ENCODE data around the gene HCRT. TPM values are rescaled to one million over a fixed set of nuclear protein-coding genes. Genes with fewer than 3 reads are reported as not detected.
A peak's percentile ranks its signal among the peaks of the same experiment; 100 is the strongest.

Gene HCRT
- total RNA-seq, 1 experiment from 2014 or later, result 1.0 TPM

DNA sequence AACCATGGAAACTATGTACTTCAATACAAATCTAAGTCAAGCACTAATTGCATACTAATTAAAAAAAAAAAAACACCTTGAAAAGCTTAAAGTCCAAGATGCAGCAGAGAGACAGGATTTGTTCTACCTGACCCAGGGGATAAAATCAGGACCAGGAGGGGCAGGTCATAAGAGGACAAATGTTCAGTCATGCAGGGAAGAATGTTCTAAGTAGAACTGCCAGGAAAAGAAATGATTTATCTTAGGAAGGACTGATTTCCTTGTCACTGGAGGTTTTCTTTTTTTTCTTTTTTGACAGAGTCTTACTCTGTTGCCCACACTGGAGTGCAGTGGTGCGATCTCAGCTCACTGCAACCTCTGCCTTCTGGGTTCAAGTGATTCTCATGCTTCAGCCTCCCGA lies 18.1 kb upstream of the HCRT start:
- Histone ChIP-seq H3K27ac (no peak overlapping the region), H3K4me1 (no peaks in the 10 kb centered on the region), H3K36me3 (peaks cover 5% of the 10 kb centered on the region; the same call in 1 of the 2 replicates), H3K27me3 (no peaks in the 10 kb centered on the region), H3K4me3 (no peak overlapping the region), H3K9me3 (replicated peaks) (no peaks in the 10 kb centered on the region)
- DNase-seq, result no peak

DNA sequence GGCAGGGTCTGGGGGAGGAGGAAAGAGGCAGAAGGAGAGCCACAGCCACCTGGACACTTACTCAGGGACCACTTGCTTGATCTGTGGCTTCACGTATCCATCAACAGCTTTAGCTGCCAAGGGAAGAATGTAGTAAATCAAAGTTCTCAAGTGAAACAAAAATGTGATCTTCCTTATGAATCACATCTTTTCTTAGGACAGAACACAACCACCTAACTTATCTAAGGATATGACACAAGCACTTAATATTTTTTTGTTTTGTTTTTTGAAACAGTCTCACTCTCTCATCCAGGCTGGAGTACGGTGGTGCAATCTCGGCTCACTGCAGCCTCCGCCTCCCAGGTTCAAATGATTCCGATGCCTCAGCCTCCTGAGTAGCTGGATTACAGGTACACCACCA lies 17.4 kb upstream of the HCRT start:
- Histone ChIP-seq H3K4me1 (no peaks in the 10 kb centered on the region), H3K36me3 (peaks cover 5% of the 10 kb centered on the region; the same call in 1 of the 2 replicates), H3K27ac (no peak overlapping the region), H3K27me3 (no peaks in the 10 kb centered on the region), H3K9me3 (replicated peaks) (no peaks in the 10 kb centered on the region), H3K4me3 (no peak overlapping the region)
- no peak for DNase-seq

DNA sequence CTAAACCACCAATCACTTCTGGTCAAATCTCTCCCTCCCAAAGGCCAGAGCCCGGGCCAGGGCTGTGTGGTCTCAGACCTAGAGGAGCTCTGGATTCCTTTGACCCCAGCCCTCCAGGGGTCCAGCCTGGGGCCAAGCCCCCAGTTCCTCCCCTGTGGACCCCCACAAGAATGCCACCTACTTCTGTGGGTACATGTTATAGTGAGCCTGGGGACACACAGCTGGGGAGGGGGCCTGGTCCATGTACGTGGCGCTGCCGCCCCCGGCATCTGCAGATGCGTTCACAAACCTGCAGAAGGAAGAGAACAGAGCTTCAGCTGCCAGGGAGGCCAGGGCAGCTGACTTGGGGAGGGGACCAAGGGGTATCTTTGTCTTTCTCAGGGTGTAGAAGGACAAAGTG lies 16.9 kb upstream of the HCRT start:
- H3K27ac ChIP-seq, result no peak overlapping the region
- no peaks in the 10 kb centered on the region for H3K27me3 ChIP-seq
- H3K4me1 ChIP-seq, result no peaks in the 10 kb centered on the region
- H3K36me3 ChIP-seq, result peaks cover 1% of the 10 kb centered on the region; the same call in 1 of the 2 replicates
- DNase-seq, result no peak
- H3K9me3 ChIP-seq (replicated peaks), result no peaks in the 10 kb centered on the region
- H3K4me3 ChIP-seq, result no peak overlapping the region

DNA sequence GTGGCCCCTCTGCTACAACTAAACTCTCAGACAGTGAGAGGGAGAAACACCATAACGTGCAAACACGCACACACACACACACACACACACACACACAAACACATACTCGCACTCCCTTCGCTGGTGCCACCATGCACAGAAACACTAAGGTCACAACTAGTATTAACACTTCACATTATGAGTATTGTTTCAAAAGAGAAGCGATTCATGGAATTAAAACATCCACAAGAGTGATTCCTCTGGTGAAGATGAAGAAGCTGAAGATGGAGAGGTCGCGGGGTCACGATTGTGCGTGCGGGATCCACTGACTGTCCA lies 16.2 kb upstream of the HCRT start:
- H3K4me1 ChIP-seq, result no peaks in the 10 kb centered on the region
- no peak overlapping the region for H3K4me3 ChIP-seq
- H3K36me3 ChIP-seq, result no peaks in the 10 kb centered on the region
- no peaks in the 10 kb centered on the region for H3K27me3 ChIP-seq
- no peak for DNase-seq
- H3K9me3 ChIP-seq (replicated peaks), result no peaks in the 10 kb centered on the region
- H3K27ac ChIP-seq, result no peak overlapping the region

DNA sequence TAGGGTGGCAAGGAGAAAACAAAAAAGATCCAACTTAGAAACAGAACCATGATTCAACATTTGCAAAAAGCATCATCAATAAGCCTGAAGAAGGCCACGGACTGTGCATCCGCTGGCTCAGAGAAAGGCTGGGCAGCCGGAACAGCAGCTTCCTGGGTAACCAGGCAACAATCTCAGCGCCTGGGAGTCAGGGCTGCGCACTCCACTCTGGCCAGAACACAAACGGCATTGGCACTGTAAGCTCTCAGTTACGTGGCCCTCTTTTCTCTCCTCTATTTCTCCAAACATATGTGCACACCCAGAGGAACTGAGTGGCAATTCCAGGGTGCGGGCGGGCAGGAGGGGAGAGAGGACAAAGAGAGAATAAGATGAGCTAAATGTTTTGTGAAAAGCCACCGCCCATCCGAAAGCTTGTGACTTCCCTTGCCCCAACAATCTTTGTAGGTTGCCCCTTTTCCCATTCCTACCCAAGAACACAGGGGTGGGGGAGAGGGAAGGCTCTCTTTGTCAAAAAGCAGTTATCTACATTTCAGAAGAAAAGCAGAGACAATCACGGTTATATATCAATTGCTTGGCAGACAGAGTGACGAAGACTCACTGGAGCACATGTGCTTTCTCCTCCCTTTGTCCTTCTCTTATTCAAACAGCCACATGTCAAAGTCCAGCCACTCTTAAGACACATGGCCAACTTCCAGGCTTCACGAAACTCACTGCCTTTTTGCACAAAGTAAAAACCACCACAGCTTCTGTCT lies 15.6 kb upstream of the HCRT start:
- H3K36me3 ChIP-seq, result no peaks in the 10 kb centered on the region
- H3K27me3 ChIP-seq, result no peaks in the 10 kb centered on the region
- no peak overlapping the region for H3K27ac ChIP-seq
- no peak for DNase-seq
- H3K9me3 ChIP-seq (replicated peaks), result no peaks in the 10 kb centered on the region
- no peak overlapping the region for H3K4me3 ChIP-seq
- no peaks in the 10 kb centered on the region for H3K4me1 ChIP-seq

DNA sequence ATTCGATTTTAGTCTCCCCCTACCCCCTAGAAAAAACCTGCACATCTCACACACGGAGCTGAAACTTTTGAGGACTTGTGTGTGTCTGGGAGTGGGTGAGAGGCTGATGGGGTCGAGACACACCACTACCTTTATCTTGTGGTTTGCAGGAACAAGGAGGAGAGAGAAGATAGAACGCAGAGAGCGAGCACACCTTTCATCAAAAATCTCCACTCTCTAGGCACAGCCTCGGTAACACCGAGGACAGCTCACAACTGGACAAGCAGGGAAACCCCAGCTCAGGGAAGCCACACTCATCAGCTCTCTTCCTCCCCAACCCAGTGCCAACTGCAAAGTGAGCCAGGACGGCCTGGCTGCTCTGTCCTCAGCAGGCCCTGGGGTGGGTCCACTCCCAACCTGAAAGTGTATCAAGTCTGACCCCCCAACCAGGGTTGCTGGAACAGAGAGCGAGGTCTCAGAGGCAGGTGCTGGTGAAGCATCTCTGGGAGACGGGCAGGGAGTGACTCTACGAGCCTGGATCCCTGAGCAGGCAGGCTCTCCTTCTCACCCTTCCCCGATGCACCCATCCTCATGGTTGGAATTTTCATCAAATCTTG lies 14.3 kb upstream of the HCRT start:
- H3K9me3 ChIP-seq (replicated peaks), result no peaks in the 10 kb centered on the region
- no peak overlapping the region for H3K4me3 ChIP-seq
- H3K36me3 ChIP-seq, result no peaks in the 10 kb centered on the region
- no peak overlapping the region for H3K27ac ChIP-seq
- peaks cover 5% of the 10 kb centered on the region for H3K4me1 ChIP-seq
- no peak for DNase-seq
- H3K27me3 ChIP-seq, result no peaks in the 10 kb centered on the region

DNA sequence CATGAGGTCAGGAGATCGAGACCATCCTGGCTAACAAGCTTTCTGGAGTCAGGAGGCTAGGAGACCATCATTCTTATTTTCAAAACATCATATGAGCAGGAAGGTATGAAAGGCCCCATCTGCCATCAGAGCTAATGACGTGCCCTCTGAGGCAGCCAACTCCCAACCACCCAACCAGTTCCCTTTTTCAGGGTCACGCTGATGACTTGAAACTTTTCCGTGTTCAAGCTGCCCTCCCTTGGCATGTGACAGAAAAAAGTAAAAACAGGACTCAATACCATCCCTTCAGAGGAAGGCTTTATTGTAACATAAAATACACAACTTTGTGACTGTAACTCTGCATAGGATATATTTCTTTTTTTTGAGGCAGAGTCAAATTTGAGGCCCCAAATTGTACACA lies 13.6 kb upstream of the HCRT start:
- Histone ChIP-seq H3K27ac (no peak overlapping the region), H3K36me3 (no peaks in the 10 kb centered on the region), H3K4me3 (no peak overlapping the region), H3K27me3 (no peaks in the 10 kb centered on the region), H3K9me3 (replicated peaks) (no peaks in the 10 kb centered on the region), H3K4me1 (peaks cover 5% of the 10 kb centered on the region)
- no peak for DNase-seq

DNA sequence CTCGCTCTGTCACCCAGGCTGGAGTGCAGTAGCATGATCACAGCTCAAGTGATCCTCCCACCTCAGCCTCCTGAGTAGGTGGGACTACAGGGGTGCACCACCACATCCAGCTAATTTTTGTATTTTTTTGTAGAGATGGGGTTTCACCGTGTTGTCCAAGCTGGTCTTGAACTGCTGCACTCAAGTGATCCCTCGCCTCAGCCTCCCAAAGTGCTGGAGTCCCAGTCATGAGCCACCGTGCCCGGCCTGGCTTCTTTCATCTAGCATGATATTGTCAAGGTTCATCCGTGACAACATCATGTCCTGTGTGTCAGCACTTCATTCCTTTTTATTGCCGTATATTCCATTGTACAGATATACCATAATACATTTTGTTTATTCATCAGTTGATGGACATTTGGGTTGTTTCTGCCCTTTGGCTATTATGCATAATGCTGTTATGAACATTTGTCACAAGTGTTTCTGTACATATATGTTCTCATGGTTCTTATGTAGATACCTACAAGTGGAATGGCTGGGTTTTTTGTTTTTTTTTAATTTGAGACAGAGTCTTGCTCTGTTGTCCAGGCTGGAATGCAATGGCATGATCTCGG lies 12.4 kb upstream of the HCRT start:
- Histone ChIP-seq H3K4me3 (no peak overlapping the region), H3K36me3 (no peaks in the 10 kb centered on the region), H3K27ac (no peak overlapping the region), H3K4me1 (peaks cover 5% of the 10 kb centered on the region), H3K9me3 (replicated peaks) (no peaks in the 10 kb centered on the region), H3K27me3 (no peaks in the 10 kb centered on the region)
- no peak for DNase-seq

DNA sequence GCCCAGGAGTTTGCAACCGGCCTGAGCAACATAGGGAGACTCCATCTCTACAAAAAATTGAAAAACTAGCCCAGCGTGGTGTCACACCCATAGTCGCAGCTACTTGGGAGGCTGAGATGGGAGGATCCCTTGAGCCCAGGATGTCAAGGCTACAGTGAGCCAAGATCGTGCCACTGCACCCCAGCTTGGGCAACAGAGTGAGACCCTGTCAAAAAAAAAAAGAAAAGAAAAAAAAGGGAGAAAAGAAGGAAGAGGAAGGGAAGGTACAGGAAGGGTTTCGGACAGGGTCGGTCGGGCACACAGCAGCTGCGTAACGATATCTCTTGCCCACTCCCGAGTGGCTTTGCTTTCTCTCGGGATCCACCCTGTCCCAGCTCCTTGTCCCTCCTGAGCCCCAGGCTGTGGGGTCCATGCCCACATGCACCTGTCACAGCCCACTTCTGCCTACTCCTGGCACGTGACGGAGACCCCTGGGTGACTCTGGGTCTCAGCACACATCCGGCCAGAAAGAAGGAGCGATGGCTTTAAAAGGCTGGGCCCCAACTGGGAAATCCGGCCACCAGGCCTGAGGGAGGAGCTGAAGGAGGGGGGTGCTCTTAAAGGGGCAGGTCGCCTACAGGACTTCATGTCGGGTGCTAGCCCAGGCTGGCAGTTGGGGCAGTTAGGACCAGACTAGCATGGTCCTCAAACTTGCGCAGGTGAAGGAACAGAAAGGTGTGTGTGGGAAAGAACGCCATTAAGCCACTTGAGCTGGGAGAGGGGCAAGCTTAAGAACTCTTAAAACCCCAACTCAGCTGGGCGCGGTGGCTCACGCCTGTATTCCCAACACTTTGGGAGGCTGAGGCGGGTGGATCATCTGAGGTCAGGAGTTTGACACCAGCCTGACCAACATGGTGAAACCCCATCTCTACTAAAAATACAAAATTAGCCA lies 9.0 kb upstream of the HCRT start, which contains the start of gene GHDC:
Gene GHDC (minus strand): TSS at position 526 of the 931 bp plus-strand sequence. CDS start 913 bp downstream, outside the sequence.
- Histone ChIP-seq H3K9me3 (replicated peaks) (no peaks in the 10 kb centered on the region), H3K36me3 (no peaks in the 10 kb centered on the region), H3K4me1 (peaks cover 5% of the 10 kb centered on the region), H3K27ac (peak within 1 kb of the TSS; percentile 34), H3K27me3 (no peaks in the 10 kb centered on the region), H3K4me3 (peak within 1 kb of the TSS; percentile 72)
- peak; percentile 84 to 91 for DNase-seq

DNA sequence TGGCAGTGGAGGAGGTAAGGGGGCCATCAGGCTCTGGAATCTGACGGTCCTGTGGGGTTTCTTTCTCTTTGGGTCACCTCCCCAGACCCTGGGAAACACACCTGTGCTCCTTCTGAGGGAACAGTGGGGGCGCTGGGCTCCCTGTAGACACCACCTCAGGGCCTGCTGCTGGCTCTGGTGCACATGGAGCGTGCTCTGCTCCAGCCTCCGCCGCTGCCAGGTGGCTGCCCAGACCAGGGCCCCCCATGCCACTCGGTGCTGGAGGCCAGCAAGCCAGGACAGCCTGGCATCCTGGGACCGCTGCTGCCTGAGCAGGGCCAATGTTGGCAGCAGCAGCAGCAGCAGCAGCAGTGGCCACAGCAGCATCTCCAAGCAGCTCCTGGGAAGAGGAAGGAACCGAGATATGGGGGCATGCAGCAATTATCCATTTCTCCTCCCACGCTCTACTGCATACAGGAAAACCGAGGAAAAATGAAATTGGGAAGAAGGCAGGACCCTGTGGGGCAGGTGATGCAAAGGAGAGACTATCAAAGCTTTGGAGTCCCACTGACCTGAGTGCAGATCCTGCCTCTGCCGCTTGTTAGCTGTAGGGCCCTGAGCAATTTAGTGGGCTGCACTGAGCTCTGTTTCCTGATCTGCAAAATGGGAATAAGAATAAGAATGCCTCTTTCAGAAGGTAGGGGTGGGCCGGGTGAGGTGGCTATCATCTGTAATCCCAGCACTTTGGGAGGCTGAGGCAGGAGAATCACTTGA lies 8.1 kb upstream of the HCRT start:
- H3K4me1 ChIP-seq, result peaks cover 5% of the 10 kb centered on the region
- no peaks in the 10 kb centered on the region for H3K9me3 ChIP-seq (replicated peaks)
- H3K27ac ChIP-seq, result no peak overlapping the region
- peak overlapping the region; percentile 72 for H3K4me3 ChIP-seq
- H3K36me3 ChIP-seq, result no peaks in the 10 kb centered on the region
- no peaks in the 10 kb centered on the region for H3K27me3 ChIP-seq
- DNase-seq, result no peak

DNA sequence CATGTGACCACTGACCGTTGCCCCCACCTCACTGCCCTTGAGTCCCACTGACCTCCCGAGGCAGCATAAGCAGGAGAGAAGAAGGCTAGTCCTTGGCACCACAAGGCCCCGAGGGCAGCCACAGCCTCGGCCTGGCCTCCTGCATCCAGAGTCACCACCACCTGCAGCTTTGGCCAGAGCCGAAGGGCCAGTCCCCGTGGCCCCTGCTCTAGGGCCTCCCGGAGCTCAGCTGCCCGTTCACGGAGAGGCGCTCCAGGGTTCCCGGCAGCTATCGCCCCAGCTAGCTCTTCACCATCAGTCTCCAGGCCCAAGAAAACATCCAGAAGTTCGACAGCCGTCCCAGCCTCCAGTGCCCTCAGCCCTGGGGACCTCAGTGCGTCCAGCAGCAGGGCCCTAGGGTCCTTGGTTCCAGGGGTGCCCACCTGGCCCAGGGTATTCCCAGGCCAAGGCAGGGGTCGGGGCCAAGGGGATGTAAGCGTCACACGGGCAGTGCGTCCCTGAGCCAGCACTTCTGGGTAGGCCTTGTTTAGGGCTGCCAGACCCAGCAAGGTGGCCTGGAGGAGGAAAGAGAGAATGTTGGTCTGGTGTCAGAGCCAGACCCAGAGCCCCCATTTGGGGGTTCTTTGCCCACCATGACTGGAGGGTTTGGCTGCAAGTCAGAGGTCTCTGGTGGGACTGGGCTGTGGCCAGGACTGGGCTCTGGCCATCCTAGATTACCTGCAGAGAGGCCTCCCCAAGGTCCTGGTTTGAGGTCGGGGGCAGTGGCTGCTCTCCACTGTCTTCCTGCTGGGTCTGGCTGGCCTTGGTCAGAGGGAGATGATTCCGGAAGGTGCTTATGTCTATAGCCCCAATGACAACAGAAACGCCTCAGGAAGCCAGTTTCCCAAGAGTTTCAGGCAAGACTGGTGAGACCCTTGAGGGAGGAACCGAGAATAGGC lies 7.2 kb upstream of the HCRT start:
- Histone ChIP-seq H3K4me3 (no peak overlapping the region), H3K27me3 (no peaks in the 10 kb centered on the region), H3K27ac (no peak overlapping the region), H3K36me3 (no peaks in the 10 kb centered on the region), H3K9me3 (replicated peaks) (no peaks in the 10 kb centered on the region), H3K4me1 (peaks cover 5% of the 10 kb centered on the region)
- DNase-seq, result no peak

DNA sequence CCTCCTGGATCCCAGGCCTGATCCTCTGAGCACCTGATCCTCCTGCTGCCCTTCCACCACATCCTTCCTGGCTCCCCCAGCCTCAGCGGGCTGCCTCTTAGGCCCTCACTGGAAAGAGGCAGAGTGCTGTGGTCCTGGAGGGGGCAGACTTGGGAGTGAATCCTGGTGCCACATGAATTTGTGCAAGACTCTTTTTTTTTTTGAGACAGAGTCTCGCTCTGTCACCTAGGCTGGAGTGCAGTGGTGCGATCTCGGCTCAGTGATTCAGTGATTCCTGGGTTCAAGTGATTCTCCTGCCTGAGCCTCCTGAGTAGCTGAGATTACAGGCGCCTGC lies 6.0 kb upstream of the HCRT start:
- H3K27me3 ChIP-seq, result no peaks in the 10 kb centered on the region
- no peak for DNase-seq
- no peak overlapping the region for H3K27ac ChIP-seq
- H3K4me1 ChIP-seq, result peaks cover 10% of the 10 kb centered on the region
- no peaks in the 10 kb centered on the region for H3K9me3 ChIP-seq (replicated peaks)
- no peak overlapping the region for H3K4me3 ChIP-seq
- H3K36me3 ChIP-seq, result no peaks in the 10 kb centered on the region

DNA sequence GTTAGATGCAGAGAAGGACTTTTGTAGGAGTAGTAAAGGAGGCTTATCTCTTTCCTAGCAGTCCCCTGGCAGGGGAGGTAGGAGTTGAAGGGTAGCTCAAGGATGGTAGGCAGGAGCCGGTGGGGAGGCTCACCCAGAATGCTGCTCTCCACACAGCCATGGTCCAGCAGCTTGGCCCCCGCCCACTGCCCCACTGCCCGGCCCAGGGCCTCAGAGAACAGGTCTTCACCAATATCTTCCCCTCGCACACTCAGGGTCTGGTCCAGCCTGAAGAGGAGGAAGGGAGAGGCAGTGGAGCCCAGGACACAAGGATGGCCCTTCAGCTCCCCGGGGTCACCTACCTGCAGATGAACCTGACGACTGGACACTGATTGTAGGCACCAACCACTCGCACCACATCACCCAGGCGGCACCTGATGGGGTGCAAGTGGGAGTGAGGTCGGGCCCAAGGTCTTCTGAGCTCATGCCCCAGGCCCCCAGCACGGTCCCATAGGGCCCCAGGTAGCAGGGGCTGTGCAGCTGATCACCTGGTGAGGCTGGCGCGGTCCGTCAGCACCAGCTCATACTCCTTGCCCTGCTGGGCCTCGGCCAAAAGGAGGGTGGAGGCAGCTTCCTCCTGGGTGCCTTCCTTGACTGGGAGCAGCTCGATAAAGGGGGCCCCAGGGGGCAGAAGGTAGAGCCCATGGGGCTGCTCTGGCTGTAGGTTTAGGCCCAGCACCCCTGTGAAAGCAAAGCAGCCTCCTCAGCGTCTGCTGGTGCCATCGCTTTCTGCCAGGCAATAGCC lies 5.4 kb upstream of the HCRT start:
- no peak overlapping the region for H3K4me3 ChIP-seq
- no peaks in the 10 kb centered on the region for H3K27me3 ChIP-seq
- H3K4me1 ChIP-seq, result peaks cover 14% of the 10 kb centered on the region
- H3K27ac ChIP-seq, result no peak overlapping the region
- DNase-seq, result no peak
- no peaks in the 10 kb centered on the region for H3K36me3 ChIP-seq
- H3K9me3 ChIP-seq (replicated peaks), result no peaks in the 10 kb centered on the region
